BJ (cell line): ENCODE measurements around the gene SHLD1. TPM values are rescaled to one million over a fixed set of nuclear protein-coding genes. Genes with fewer than 3 reads are reported as not detected.

Experiments
- CTCF ChIA-PET: fragments of 350-600 bp; formaldehyde crosslinking; extraction: SDS; loops from one replicate; lab custom pipeline; 2021; ENCODE audit warnings: antibody characterized with exemption, inconsistent platforms; lab: Yijun Ruan, JAX
- POLR2A ChIA-PET: fragments of 300-600 bp; sonication (Branson Sonifier 250); formaldehyde crosslinking; extraction: SDS; loops from one replicate; lab custom pipeline; 2021; ENCODE audit warnings: antibody characterized with exemption; lab: Charles Lee
- DNase-seq: peaks from one replicate; pipeline ENCODE4 v3.0.0-alpha.2; 2011; ENCODE audit warnings: low read depth
- H3K27me3 ChIP-seq: 2 replicates; pipeline ENCODE4 v1.6.0; 2011; ENCODE audit warnings: low read length; ENCODE audit not compliant: control insufficient read depth, insufficient read depth
- H3K36me3 ChIP-seq: 2 replicates; pipeline ENCODE4 v1.5.1; 2011; ENCODE audit warnings: low read length; ENCODE audit not compliant: control insufficient read depth, insufficient read depth
- H3K4me3 ChIP-seq: 2 replicates; pipeline ENCODE4 v1.5.1; 2011; ENCODE audit warnings: low read depth, mild to moderate bottlenecking, control low read depth, low read length
- CTCF ChIP-seq: IDR thresholded peaks from 2 replicates; pipeline ENCODE4 v1.5.1; 2011; ENCODE audit warnings: low read depth, mild to moderate bottlenecking, control low read depth, inconsistent platforms, low read length, moderate library complexity; ENCODE audit not compliant: insufficient read depth
- polyA plus RNA-seq: library from polyadenylated mRNA; depleted of rRNA; stranded (reverse); fragments of >200 nt; gene quantifications from 2 replicates; pipeline ENCODE4 v1.2.3, GENCODE V29; 2011

SHLD1 gene
- polyA plus RNA-seq, 1 experiment, result 2.0 TPM

DNA sequence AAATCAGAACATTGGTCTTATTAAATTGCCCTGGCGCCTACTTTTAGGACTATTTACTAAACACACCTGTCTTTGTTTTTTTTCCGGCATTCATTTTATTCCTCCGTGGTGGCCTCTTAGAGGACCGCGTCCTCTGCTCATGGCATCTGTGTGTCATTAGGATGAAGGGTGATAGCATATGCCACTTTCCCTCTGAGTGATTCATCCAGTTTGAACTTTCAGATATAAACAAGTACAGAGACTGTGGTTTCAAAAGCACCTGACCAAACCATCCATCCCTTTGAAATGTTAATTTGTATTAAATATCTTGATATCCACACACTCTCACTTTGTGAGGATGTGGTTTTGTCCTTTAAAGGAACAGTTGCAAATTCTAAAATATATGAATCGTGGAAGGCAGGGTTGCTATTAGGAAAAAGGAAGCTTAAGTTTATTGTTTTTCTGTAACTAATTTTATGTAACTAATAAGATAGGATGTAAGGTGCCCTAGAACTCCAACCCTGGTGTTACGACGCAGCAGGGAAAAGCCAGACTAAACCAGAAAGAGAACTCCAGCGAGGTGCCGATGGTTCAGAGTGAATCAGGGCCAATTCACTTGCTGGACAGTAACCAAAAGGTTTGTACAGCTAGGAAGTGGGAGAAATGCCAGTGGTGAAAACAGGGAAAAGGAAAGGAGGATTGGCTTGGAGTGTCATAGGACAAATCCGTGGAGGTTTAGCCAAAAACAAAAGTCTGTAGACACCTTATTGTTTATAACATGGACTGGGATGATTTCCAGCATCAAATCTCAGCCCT, 98.7 kb downstream of the SHLD1 start:
- Histone ChIP-seq H3K36me3 (no peaks in the 10 kb centered on the region), H3K27me3 (no peaks in the 10 kb centered on the region), H3K4me3 (no peak overlapping the region)
- TF ChIP-seq CTCF, result no peak
- ChIA-PET CTCF (no interaction called here), POLR2A (no interaction called here)
- DNase-seq, result no peak

DNA sequence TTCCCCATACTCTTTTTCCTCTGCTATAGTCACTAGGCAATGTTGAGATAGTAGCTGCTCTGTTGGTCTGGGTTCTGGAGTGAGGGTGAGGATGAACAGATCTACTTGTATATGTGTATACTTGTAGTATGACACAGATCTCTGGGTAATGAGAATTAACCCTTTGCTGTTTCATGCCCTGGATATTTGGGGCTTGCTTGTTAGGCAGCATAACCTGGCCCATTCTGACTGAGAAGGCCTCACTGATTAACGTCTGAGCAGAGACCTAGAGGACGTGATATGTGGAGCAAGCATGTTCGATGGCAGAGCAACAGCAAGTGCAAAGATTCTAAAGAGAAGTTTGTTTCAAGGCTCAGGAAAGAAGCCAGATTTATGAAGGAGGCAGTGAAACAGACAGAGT, 105.7 kb downstream of the SHLD1 start:
- no peak overlapping the region for H3K4me3 ChIP-seq
- no peak for DNase-seq
- ChIA-PET POLR2A (no interaction called here), CTCF (interaction anchor here (0.6 kb wide), 1 partner anchor 22 kb away, joined by 3 read pairs; no protein-coding TSS in a partner anchor)
- H3K27me3 ChIP-seq, result no peaks in the 10 kb centered on the region
- TF ChIP-seq CTCF, result no peak
- no peaks in the 10 kb centered on the region for H3K36me3 ChIP-seq

- H3K36me3 ChIP-seq, result no peaks in the 10 kb centered on the region
- H3K4me3 ChIP-seq, result no peak overlapping the region
- no peak for TF ChIP-seq CTCF
- no peaks in the 10 kb centered on the region for H3K27me3 ChIP-seq
- CTCF ChIA-PET, result interaction anchor here (0.8 kb wide), 1 partner anchor 54 kb away, joined by 3 read pairs; no protein-coding TSS in a partner anchor
- POLR2A ChIA-PET, result no interaction called here
- DNase-seq, result no peak
Observed at GRCh38 chr20:5859608-5860007, 109.4 kb downstream of the SHLD1 start.

DNA sequence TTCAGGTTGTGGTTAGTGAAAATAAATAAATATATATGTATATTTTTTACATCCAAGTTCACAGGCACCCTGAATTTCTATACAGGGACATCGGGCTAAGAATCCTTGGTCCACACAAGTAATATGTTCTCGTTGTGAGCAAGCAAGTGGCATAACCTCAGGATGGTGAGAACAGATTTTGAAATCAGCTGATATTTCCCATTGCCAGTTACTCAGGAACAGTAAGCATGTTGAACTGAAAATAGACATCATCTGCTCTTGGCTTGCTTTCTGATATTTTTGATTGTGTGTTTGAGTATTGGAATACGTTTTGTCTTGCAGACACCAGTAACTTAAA, 112.5 kb downstream of the SHLD1 start:
- ChIA-PET CTCF (interaction anchor here (1.6 kb wide), 1 partner anchor 334 kb away, joined by 4 read pairs; no protein-coding TSS in a partner anchor), POLR2A (no interaction called here)
- Histone ChIP-seq H3K4me3 (no peak overlapping the region), H3K36me3 (no peaks in the 10 kb centered on the region), H3K27me3 (no peaks in the 10 kb centered on the region)
- TF ChIP-seq CTCF, result no peak
- DNase-seq, result no peak

DNA sequence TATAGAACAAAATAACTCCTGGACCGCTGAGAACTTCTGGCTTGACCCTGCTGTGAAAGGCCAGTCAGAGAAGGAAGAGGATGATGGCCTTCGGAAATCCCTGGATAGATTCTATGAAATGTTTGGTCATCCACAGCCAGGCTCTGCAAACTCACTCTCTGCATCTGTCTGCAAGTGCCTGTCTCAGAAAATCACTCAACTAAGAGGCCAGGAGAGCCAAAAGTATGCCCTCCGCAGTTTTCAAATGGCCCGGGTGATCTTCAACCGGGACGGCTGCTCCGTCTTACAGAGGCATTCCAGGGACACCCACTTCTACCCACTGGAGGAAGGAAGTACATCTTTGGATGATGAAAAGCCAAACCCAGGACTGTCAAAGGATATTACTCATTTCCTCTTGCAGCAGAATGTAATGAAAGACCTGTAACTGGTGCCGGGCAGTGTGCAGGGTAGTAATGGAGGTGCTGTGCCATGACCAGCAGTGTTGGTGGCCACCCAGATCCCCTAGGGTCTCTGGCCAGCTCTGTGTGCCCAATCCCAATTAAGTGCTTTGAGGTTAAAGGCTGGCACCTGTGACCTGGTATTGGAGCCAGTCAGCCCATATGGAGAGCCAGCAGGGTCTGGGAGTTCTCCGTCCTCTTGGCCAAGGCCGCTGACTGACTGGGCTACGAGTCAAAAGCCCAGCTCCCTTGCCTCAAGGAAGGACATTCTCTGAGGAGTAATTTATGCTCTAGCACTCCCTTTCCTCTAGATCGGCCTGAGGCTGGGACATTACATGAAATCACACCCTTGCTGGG, 113.0 kb downstream of the SHLD1 start:
- no peaks in the 10 kb centered on the region for H3K36me3 ChIP-seq
- H3K4me3 ChIP-seq, result no peak overlapping the region
- ChIA-PET POLR2A (no interaction called here), CTCF (no interaction called here)
- DNase-seq, result no peak
- TF ChIP-seq CTCF, result no peak
- H3K27me3 ChIP-seq, result no peaks in the 10 kb centered on the region
